NCI-H2107 treated with DMSO at 0.1 percent for 48 hours (cell line): ENCODE data around the gene ACTG1.

Experiments used
- DNase-seq: peaks from one replicate; lab custom pipeline; 2025; ENCODE audit not compliant: unreplicated experiment; lab: John Stamatoyannopoulos, UW

The ACTG1 gene

GRCh38 chr17:81499601-81499970, 13.0 kb downstream of the ACTG1 start:
- DNase-seq: no peak

GRCh38 chr17:81498953-81499600, 13.5 kb downstream of the ACTG1 start:
- no peak for DNase-seq

GRCh38 chr17:81494626-81495377, 17.8 kb downstream of the ACTG1 start:
- no peak for DNase-seq

GRCh38 chr17:81493198-81494038, 19.2 kb downstream of the ACTG1 start:
- DNase-seq: no peak

GRCh38 chr17:81492706-81493105, 19.9 kb downstream of the ACTG1 start:
- no peak for DNase-seq

GRCh38 chr17:81492202-81492601, 20.4 kb downstream of the ACTG1 start:
- DNase-seq: no peak

GRCh38 chr17:81491761-81492160, 20.8 kb downstream of the ACTG1 start:
- no peak for DNase-seq

- DNase-seq: no peak
Observed at GRCh38 chr17:81491181-81491581, 21.4 kb downstream of the ACTG1 start.

GRCh38 chr17:81489998-81490992, 22.3 kb downstream of the ACTG1 start:
- no peak for DNase-seq

- peak; percentile 75 for DNase-seq
Observed at GRCh38 chr17:81489012-81489997, 23.3 kb downstream of the ACTG1 start.

GRCh38 chr17:81488276-81488860, 24.2 kb downstream of the ACTG1 start:
- DNase-seq: no peak

- DNase-seq: peak; percentile 47
Observed at GRCh38 chr17:81487487-81488275, 24.9 kb downstream of the ACTG1 start.

GRCh38 chr17:81487089-81487486, 25.5 kb downstream of the ACTG1 start:
- no peak for DNase-seq

GRCh38 chr17:81486199-81486810, 26.3 kb downstream of the ACTG1 start:
- peak; percentile 68 for DNase-seq

- peak; percentile 55 for DNase-seq
Observed at GRCh38 chr17:81484195-81484979, 28.2 kb downstream of the ACTG1 start.

- no peak for DNase-seq
Observed at GRCh38 chr17:81483862-81484194, 28.8 kb downstream of the ACTG1 start.
